Measurements from ENCODE around the gene TTC16.

- TF ChIP-seq POLR2A (IDR thresholded peaks at IDR 0.05) (no peak), CTCF (IDR thresholded peaks at IDR 0.05) (no peak), EP300 (IDR thresholded peaks at IDR 0.05) (no peak)
Measured at GRCh38 chr9:127768698-127769097, 52.8 kb downstream of the TTC16 start.

All from suprapubic skin (tissue), 3 donors.